Thoracic aorta (tissue), 2 donors: ENCODE measurements around the gene DHCR7. TPM values are rescaled to one million over a fixed set of nuclear protein-coding genes. Genes with fewer than 3 reads are reported as not detected.

Source experiments
- ATAC-seq: fragments of 150-250 bp; one replicate; pipeline ENCODE4 v1.8.0; 2017; ENCODE audit warnings: low read depth; ENCODE audit not compliant: insufficient number of reproducible peaks, low FRiP score
- DNase-seq: peaks from one replicate; pipeline ENCODE4 v3.0.0-alpha.2; 2020; ENCODE audit warnings: low spot score
- H3K27ac ChIP-seq, 2 donors: fragments of 200-600 bp; sonication (generic); 1 replicate in 1 of 2; 2 replicates in 1 of 2; pipeline ENCODE4 v1.5.1; 2016; ENCODE audit warnings: mild to moderate bottlenecking in 2 of 2, moderate library complexity in 2 of 2
- H3K27me3 ChIP-seq: fragments of 200-600 bp; sonication (generic); replicated peaks from 2 replicates; pipeline ENCODE4 v1.6.0; 2016; ENCODE audit warnings: mild to moderate bottlenecking; ENCODE audit not compliant: insufficient read depth
- H3K36me3 ChIP-seq: fragments of 200-600 bp; sonication (generic); one replicate; pipeline ENCODE4 v1.5.1; 2016
- H3K4me1 ChIP-seq, 2 donors: fragments of 200-600 bp; sonication (generic); 1 replicate in 1 of 2; 2 replicates in 1 of 2; pipeline versions ENCODE4 v1.5.1 to v1.6.0; 2016; ENCODE audit warnings: low read depth in 2 of 2, mild to moderate bottlenecking in 1 of 2; ENCODE audit not compliant: control insufficient read depth in 1 of 2
- H3K4me3 ChIP-seq: fragments of 200-600 bp; sonication (generic); 2 replicates; pipeline ENCODE4 v1.5.1; 2016; ENCODE audit warnings: mild to moderate bottlenecking
- H3K9me3 ChIP-seq: fragments of 200-600 bp; sonication (generic); 2 replicates; pipeline ENCODE4 v1.5.1; 2016
- total RNA-seq, 2 donors: library from RNA; depleted of rRNA; stranded (reverse); fragments of >200 nt; gene quantifications; one replicate each; pipeline versions ENCODE4 v1.1.0 to v1.2.3, GENCODE V29; 2016
- TF ChIP-seq, protein P1 (sequence below): fragments of 200-600 bp; sonication (generic); IDR thresholded peaks from one replicate; pipeline ENCODE4 v1.5.1; 2019; ENCODE audit warnings: antibody characterized with exemption

DHCR7 gene
- total RNA-seq, 2 donors from 2014 or later: 6.6 to 17.6 TPM

GRCh38 chr11:71451596-71452198 lies 3.5 kb upstream of the DHCR7 start:
- Histone ChIP-seq H3K4me3 (peak overlapping the region; percentile 94), H3K27me3 (no peaks in the 10 kb centered on the region), H3K27ac (peak overlapping the region; percentile 59), H3K4me1 (peaks cover 11 to 46% of the 10 kb centered on the region in 2 donors), H3K36me3 (peaks cover 16% of the 10 kb centered on the region), H3K9me3 (no peaks in the 10 kb centered on the region)
- TF ChIP-seq, protein P1, sequence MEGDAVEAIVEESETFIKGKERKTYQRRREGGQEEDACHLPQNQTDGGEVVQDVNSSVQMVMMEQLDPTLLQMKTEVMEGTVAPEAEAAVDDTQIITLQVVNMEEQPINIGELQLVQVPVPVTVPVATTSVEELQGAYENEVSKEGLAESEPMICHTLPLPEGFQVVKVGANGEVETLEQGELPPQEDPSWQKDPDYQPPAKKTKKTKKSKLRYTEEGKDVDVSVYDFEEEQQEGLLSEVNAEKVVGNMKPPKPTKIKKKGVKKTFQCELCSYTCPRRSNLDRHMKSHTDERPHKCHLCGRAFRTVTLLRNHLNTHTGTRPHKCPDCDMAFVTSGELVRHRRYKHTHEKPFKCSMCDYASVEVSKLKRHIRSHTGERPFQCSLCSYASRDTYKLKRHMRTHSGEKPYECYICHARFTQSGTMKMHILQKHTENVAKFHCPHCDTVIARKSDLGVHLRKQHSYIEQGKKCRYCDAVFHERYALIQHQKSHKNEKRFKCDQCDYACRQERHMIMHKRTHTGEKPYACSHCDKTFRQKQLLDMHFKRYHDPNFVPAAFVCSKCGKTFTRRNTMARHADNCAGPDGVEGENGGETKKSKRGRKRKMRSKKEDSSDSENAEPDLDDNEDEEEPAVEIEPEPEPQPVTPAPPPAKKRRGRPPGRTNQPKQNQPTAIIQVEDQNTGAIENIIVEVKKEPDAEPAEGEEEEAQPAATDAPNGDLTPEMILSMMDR: no peak
- ATAC-seq: no peak
- DNase-seq: no peak

GRCh38 chr11:71450939-71451338 lies 2.7 kb upstream of the DHCR7 start:
- TF ChIP-seq, protein P1: no peak
- ATAC-seq (no peak), DNase-seq (no peak)
- Histone ChIP-seq H3K4me3 (no peak overlapping the region), H3K4me1 (peaks cover 11 to 46% of the 10 kb centered on the region in 2 donors), H3K27me3 (no peaks in the 10 kb centered on the region), H3K27ac (no peak overlapping the region), H3K9me3 (no peaks in the 10 kb centered on the region), H3K36me3 (peaks cover 9% of the 10 kb centered on the region)

DNA sequence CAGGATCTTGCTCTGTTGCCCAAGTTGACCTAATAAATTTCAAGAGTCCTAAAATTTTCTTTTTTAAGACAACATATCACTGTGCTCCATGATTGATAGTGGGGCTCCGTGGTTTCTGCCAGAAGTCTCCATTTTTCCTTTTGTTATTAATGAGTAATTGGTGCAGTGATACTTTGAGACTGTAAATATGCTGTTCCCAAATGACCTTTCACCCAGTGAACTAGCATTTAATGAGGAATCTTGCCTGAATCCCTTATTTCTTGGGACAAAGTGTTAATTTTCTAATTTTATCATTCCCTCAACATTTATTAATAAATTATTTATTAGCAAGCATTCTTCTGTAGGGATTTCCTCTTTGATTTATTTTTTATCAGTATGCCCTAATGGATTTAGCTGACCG lies 2.3 kb upstream of the DHCR7 start:
- H3K4me3 ChIP-seq: no peak overlapping the region
- DNase-seq (no peak), ATAC-seq (no peak)
- TF ChIP-seq, protein P1: no peak
- no peaks in the 10 kb centered on the region for H3K27me3 ChIP-seq
- H3K27ac ChIP-seq: no peak overlapping the region
- peaks cover 6% of the 10 kb centered on the region for H3K36me3 ChIP-seq
- H3K4me1 ChIP-seq: peaks cover 11 to 46% of the 10 kb centered on the region in 2 donors
- no peaks in the 10 kb centered on the region for H3K9me3 ChIP-seq

DNA sequence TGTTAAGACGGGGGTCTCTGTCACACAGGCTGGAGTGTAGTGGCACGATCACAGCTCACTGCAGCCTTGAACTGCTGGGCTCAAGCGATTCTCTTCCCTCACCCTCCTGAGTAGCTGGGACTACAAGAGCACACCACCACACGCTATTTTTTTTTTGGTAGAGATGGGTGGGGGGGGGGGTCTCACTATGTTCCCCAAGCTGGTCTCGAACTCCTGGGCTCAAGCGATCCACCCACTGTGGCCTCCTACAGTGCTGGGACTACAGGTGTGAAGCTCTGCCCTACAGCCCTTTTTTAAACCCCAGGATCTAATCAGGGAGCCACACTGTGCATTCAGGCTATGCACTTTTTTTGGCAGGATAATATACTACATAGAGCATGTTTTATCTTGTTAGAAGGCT lies 1.4 kb upstream of the DHCR7 start:
- H3K4me3 ChIP-seq: peak overlapping the region; percentile 85
- no peaks in the 10 kb centered on the region for H3K36me3 ChIP-seq
- TF ChIP-seq, protein P1: no peak
- peak overlapping the region in 1 of 2 donors; percentile 54 for H3K27ac ChIP-seq
- DNase-seq: no peak
- H3K27me3 ChIP-seq: no peaks in the 10 kb centered on the region
- no peaks in the 10 kb centered on the region for H3K9me3 ChIP-seq
- no peak for ATAC-seq
- peaks cover 11 to 43% of the 10 kb centered on the region in 2 donors for H3K4me1 ChIP-seq

DNA sequence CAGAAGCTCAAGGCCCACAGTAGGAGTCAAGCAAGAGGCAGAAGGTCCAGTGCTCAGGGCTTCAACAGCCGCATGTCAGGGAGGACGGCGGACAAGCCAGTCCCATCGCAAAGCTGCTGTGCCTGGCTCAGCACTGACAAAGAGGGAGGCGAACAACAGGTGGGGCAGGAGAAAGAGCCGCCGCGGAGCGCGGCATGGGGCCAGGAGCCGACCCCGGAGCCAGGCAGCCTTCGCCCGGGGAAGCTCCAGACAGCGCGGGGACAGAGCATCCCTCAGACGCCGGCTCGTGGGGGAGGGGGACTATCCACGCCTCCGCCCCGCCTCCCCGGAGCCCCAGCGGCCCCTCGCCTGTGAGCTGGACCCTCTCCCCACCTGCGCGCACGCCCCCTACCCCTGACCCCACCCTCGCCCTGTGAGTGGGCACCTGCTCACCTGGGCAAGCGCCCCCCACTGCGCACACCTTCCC lies 369 bp downstream of the DHCR7 start:
- H3K9me3 ChIP-seq: no peaks in the 10 kb centered on the region
- TF ChIP-seq, protein P1: no peak
- no peaks in the 10 kb centered on the region for H3K27me3 ChIP-seq
- H3K27ac ChIP-seq: peak overlapping the region; percentile 45 to 54
- H3K36me3 ChIP-seq: peaks cover 13% of the 10 kb centered on the region
- DNase-seq (no peak), ATAC-seq (no peak)
- H3K4me3 ChIP-seq: peak overlapping the region; percentile 85
- peaks cover 5 to 32% of the 10 kb centered on the region in 2 donors for H3K4me1 ChIP-seq
